Epithelial cell of proximal tubule (primary cell): ENCODE results near the gene CABLES1. TPM values are rescaled to one million over a fixed set of nuclear protein-coding genes. Genes with fewer than 3 reads are reported as not detected.

Experiments
- DNase-seq: peaks from one replicate; pipeline ENCODE4 v3.0.0-alpha.2; 2011; ENCODE audit warnings: low read depth
- H3K4me3 ChIP-seq: 2 replicates; pipeline ENCODE4 v1.5.1; 2011; ENCODE audit warnings: low read depth, mild to moderate bottlenecking, low read length
- total RNA-seq: library from RNA; depleted of rRNA; stranded (reverse); fragments of >200 nt; gene quantifications from 2 replicates; pipeline ENCODE4 v1.2.3, GENCODE V29; 2015
- TF ChIP-seq, protein P1 (sequence below): conservative IDR thresholded peaks from 2 replicates; pipeline ENCODE4 v1.5.1; 2012; ENCODE audit warnings: low read depth, mild to moderate bottlenecking, low read length

Gene CABLES1
- total RNA-seq, 1 donor from 2014 or later: 6.1 TPM

DNA sequence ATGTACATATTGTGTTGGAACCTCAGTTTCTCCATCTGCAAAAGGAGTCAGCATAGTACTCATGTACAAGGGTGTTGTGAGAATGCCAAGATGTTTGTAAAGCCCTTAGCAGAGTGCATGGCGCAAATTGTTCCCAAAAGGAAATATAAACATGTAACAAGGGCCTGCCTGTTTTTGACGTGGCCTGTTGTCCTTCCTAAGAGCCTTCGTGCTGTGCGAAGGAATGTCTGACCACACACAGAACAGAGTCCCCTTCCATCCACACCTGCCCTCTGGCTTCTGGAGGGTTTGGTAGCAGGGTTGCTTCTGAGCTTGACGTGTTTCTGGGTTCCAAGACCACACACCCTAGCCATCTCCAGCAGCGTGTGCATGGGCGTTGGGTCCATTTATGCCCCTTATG lies 34.9 kb downstream of the CABLES1 start:
- no peak for DNase-seq
- TF ChIP-seq, protein P1, sequence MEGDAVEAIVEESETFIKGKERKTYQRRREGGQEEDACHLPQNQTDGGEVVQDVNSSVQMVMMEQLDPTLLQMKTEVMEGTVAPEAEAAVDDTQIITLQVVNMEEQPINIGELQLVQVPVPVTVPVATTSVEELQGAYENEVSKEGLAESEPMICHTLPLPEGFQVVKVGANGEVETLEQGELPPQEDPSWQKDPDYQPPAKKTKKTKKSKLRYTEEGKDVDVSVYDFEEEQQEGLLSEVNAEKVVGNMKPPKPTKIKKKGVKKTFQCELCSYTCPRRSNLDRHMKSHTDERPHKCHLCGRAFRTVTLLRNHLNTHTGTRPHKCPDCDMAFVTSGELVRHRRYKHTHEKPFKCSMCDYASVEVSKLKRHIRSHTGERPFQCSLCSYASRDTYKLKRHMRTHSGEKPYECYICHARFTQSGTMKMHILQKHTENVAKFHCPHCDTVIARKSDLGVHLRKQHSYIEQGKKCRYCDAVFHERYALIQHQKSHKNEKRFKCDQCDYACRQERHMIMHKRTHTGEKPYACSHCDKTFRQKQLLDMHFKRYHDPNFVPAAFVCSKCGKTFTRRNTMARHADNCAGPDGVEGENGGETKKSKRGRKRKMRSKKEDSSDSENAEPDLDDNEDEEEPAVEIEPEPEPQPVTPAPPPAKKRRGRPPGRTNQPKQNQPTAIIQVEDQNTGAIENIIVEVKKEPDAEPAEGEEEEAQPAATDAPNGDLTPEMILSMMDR: no peak
- H3K4me3 ChIP-seq: no peak overlapping the region

DNA sequence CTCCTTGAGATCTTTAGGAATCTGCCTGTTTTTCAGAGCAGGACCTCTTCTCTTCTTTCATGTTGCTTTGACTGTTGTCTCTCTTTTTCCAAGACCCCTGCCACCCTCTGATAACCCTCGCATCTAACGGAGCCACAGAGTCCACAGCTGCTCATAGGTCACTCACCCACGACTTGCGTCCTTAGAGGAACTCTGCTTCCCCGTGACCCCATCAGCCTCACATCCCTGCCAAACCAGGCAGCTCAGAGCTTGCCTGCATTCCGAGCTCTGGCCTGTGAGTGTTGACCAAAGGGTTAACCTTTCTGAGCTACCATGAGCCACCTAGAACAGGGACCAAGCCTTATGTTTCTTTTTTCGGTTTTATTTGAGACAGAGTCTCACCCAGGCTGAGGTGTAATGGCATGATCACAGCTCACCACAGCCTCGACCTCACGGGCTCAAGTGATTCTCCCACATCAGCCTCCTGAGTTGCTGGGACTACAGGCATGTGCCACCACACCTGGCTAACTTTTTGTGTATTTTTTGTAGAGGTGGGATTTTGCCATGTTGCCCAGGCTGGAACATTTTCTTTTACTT lies 36.4 kb downstream of the CABLES1 start:
- TF ChIP-seq, protein P1: no peak
- H3K4me3 ChIP-seq: no peak overlapping the region

GRCh38 chr18:23172591-23173380 lies 37.5 kb downstream of the CABLES1 start:
- TF ChIP-seq, protein P1: no peak
- no peak overlapping the region for H3K4me3 ChIP-seq

More for the DNA sequence above, 36.4 kb downstream of the CABLES1 start:
- no peak for DNase-seq

GRCh38 chr18:23173912-23174311 lies 38.6 kb downstream of the CABLES1 start:
- TF ChIP-seq, protein P1: no peak
- H3K4me3 ChIP-seq: no peak overlapping the region
- no peak for DNase-seq

More at GRCh38 chr18:23172591-23173380, 37.5 kb downstream of the CABLES1 start:
- no peak for DNase-seq

DNA sequence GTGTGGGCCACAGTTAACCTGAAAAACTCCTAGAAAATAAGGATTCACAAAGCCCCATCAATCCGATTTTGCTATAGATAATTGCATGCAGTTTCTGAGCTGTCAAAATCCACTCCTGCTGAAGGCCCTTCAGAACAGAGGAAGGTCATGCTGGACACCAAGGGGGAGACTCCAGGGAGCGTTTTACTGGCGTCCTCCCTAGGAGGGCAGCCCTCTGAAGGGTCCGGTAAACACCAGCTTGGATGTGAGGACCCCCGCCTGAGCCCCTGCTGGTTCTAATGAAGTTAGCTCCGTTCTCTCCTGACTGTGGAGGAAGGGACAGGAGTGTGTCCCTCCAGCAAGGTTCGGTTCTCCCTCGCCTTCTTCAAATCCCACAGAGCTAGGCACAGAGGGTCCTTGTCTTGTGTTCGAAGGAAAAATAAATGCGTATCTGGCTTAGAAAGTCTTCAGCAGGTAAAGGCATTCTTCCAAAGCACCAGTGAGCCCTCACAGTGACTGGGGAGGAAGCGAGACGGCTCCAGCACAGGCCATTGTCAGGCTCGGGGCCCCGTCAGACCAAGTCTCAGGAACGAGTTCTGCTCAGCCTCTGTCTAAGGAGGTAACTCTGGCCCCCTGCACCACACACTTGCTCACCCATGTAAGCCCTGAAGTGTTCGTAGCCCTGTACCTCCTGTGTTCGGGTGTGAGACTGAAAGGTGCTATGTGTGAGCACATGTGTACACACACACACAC lies 41.6 kb downstream of the CABLES1 start:
- DNase-seq: no peak
- TF ChIP-seq, protein P1: no peak
- no peak overlapping the region for H3K4me3 ChIP-seq

GRCh38 chr18:23177433-23178072 lies 42.3 kb downstream of the CABLES1 start:
- no peak for DNase-seq
- TF ChIP-seq, protein P1: no peak
- H3K4me3 ChIP-seq: no peak overlapping the region
